Astrocyte of the spinal cord (primary cell): ENCODE data around the gene GABRG3.

Experiments used
- DNase-seq: peaks from one replicate; pipeline ENCODE4 v3.0.0; 2011; ENCODE audit warnings: low read depth, low spot score
- H3K4me3 ChIP-seq: 2 replicates; pipeline ENCODE4 v1.5.1; 2011; ENCODE audit warnings: low read depth, mild to moderate bottlenecking, low read length, moderate library complexity
- CTCF ChIP-seq: IDR thresholded peaks from 2 replicates; pipeline ENCODE4 v1.5.1; 2012; ENCODE audit warnings: low read depth, mild to moderate bottlenecking, low read length, inconsistent platforms
- in situ Hi-C: cut with HindIII; loops from 2 replicates; pipeline ENCODE4 v1.10.0; 2017; ENCODE audit warnings: low sequenced_read_pairs

GABRG3 gene

GRCh38 chr15:27092390-27092789 lies 121.4 kb downstream of the GABRG3 start:
- H3K4me3 ChIP-seq, result no peak overlapping the region
- no peak for DNase-seq
- in situ Hi-C loops, result no loop called here
- TF ChIP-seq CTCF, result no peak

- no peak overlapping the region for H3K4me3 ChIP-seq
- DNase-seq, result no peak
- in situ Hi-C loops, result no loop called here
- TF ChIP-seq CTCF, result no peak
Measured at GRCh38 chr15:27094235-27094634, 123.3 kb downstream of the GABRG3 start.

- no peak for TF ChIP-seq CTCF
- in situ Hi-C loops, result no loop called here
- no peak overlapping the region for H3K4me3 ChIP-seq
- DNase-seq, result no peak
Measured at GRCh38 chr15:27095886-27096624, 125.1 kb downstream of the GABRG3 start.

GRCh38 chr15:27097506-27097905 lies 126.5 kb downstream of the GABRG3 start:
- TF ChIP-seq CTCF, result no peak
- no peak for DNase-seq
- H3K4me3 ChIP-seq, result no peak overlapping the region
- in situ Hi-C loops, result no loop called here

GRCh38 chr15:27101982-27102381 lies 131.0 kb downstream of the GABRG3 start:
- H3K4me3 ChIP-seq, result no peak overlapping the region

GRCh38 chr15:27111323-27111722 lies 140.3 kb downstream of the GABRG3 start:
- in situ Hi-C loops, result no loop called here
- DNase-seq, result no peak
- no peak for TF ChIP-seq CTCF
- H3K4me3 ChIP-seq, result no peak overlapping the region

More at GRCh38 chr15:27101982-27102381, 131.0 kb downstream of the GABRG3 start:
- in situ Hi-C loops, result no loop called here
- TF ChIP-seq CTCF, result no peak
- DNase-seq, result no peak
